CD14-positive monocyte (primary cell): Measurements from ENCODE around the gene MICU1. TPM values are rescaled to one million over a fixed set of nuclear protein-coding genes. Genes with fewer than 3 reads are reported as not detected.

Experiments used
- DNase-seq, 3 donors: peaks; one replicate each; pipeline ENCODE4 v3.0.0-alpha.2; 2011 to 2022
- H2AFZ ChIP-seq: 2 replicates; pipeline ENCODE4 v1.6.0; 2012; ENCODE audit warnings: mild to moderate bottlenecking, low read depth, low read length, inconsistent platforms; ENCODE audit not compliant: insufficient read depth, poor library complexity, severe bottlenecking
- H3K27ac ChIP-seq, 2 donors: 1 replicate in 1 of 2; 2 replicates in 1 of 2; pipeline ENCODE4 v1.5.1; 2012 to 2013; ENCODE audit warnings: low read length in 2 of 2, control low read depth in 1 of 2, inconsistent platforms in 1 of 2, low read depth in 1 of 2, mild to moderate bottlenecking in 1 of 2
- H3K27me3 ChIP-seq, 2 donors: one replicate each; pipeline versions ENCODE4 v1.6.0 to v1.6.1; 2011 to 2013; ENCODE audit warnings: low read length in 2 of 2; ENCODE audit not compliant: control insufficient read depth in 2 of 2, insufficient read depth in 2 of 2
- H3K36me3 ChIP-seq, 2 donors: replicated peaks in 1 of 2; 1 replicate in 1 of 2; 2 replicates in 1 of 2; pipeline versions ENCODE4 v1.5.1 to v1.6.1; 2012 to 2013; ENCODE audit warnings: low read length in 2 of 2, control low read depth in 1 of 2, inconsistent platforms in 1 of 2, mild to moderate bottlenecking in 1 of 2; ENCODE audit not compliant: insufficient read depth in 2 of 2, control insufficient read depth in 1 of 2
- H3K4me1 ChIP-seq, 2 donors: 1 replicate in 1 of 2; 2 replicates in 1 of 2; pipeline versions ENCODE4 v1.5.1 to v1.6.1; 2012 to 2013; ENCODE audit warnings: low read length in 2 of 2, control low read depth in 1 of 2, inconsistent platforms in 1 of 2, mild to moderate bottlenecking in 1 of 2, moderate library complexity in 1 of 2; ENCODE audit not compliant: insufficient read depth in 2 of 2, control insufficient read depth in 1 of 2
- H3K4me2 ChIP-seq: replicated peaks from 2 replicates; pipeline ENCODE3; 2012; ENCODE audit warnings: low read length, moderate library complexity, mild to moderate bottlenecking; ENCODE audit not compliant: poor library complexity, severe bottlenecking; ENCODE audit errors: extremely low read depth
- H3K4me3 ChIP-seq, 3 experiments: fragments of 200-600 bp in 1 of 3; sonication (generic) in 1 of 3; replicated peaks in 1 of 3; 1 replicate in 2 of 3; 2 replicates in 1 of 3; pipeline ENCODE4 v1.5.1; 2011 to 2013; ENCODE audit warnings: low read length in 3 of 3, mild to moderate bottlenecking in 3 of 3, control low read depth in 2 of 3, low read depth in 2 of 3, inconsistent platforms in 1 of 3, moderate library complexity in 1 of 3
- H3K79me2 ChIP-seq: 2 replicates; pipeline ENCODE4 v1.6.0; 2012; ENCODE audit warnings: mild to moderate bottlenecking, control low read depth, inconsistent platforms, low read length, moderate library complexity; ENCODE audit not compliant: insufficient read depth
- H3K9ac ChIP-seq: 2 replicates; pipeline ENCODE4 v1.6.0; 2017; ENCODE audit warnings: low read length, mild to moderate bottlenecking; ENCODE audit not compliant: insufficient read depth, poor library complexity, severe bottlenecking
- H3K9me3 ChIP-seq, 2 donors: replicated peaks in 1 of 2; 1 replicate in 1 of 2; 2 replicates in 1 of 2; pipeline versions ENCODE4 v1.5.1 to v1.6.1; 2012 to 2013; ENCODE audit warnings: low read length in 2 of 2, control low read depth in 1 of 2; ENCODE audit not compliant: control insufficient read depth in 1 of 2, insufficient read depth in 1 of 2
- H4K20me1 ChIP-seq: 2 replicates; pipeline ENCODE4 v1.6.0; 2012; ENCODE audit warnings: mild to moderate bottlenecking, low read length, control low read depth, moderate library complexity; ENCODE audit not compliant: insufficient read depth
- H3K27ac Mint-ChIP-seq, 7 donors: one replicate each; pipeline ENCODE4 v1.8.0; 2020; ENCODE audit warnings: mild to moderate bottlenecking in 7 of 7, mixed read lengths in 7 of 7, moderate library complexity in 6 of 7, inconsistent platforms in 2 of 7
- H3K27me3 Mint-ChIP-seq, 3 donors: one replicate each; pipeline ENCODE4 v1.8.0; 2021 to 2022; ENCODE audit warnings: low read depth in 3 of 3, mild to moderate bottlenecking in 3 of 3, mixed read lengths in 3 of 3, moderate library complexity in 3 of 3, inconsistent platforms in 1 of 3
- H3K36me3 Mint-ChIP-seq, 2 donors: one replicate each; pipeline ENCODE4 v1.8.0; 2020; ENCODE audit warnings: mixed read lengths in 2 of 2, inconsistent platforms in 1 of 2, mild to moderate bottlenecking in 1 of 2
- H3K4me1 Mint-ChIP-seq: one replicate; pipeline ENCODE4 v1.8.0; 2020; ENCODE audit warnings: mild to moderate bottlenecking, mixed read lengths
- H3K4me3 Mint-ChIP-seq, 2 donors: one replicate each; pipeline ENCODE4 v1.8.0; 2020; ENCODE audit warnings: mild to moderate bottlenecking in 2 of 2, mixed read lengths in 2 of 2, moderate library complexity in 1 of 2
- H3K9me3 Mint-ChIP-seq, 7 donors: one replicate each; pipeline ENCODE4 v1.8.0; 2020 to 2022; ENCODE audit warnings: mixed read lengths in 7 of 7, mild to moderate bottlenecking in 6 of 7, moderate library complexity in 6 of 7, inconsistent platforms in 2 of 7
- WGBS: methylation state at CpG from one replicate; pipeline ENCODE4 v1.1.5; 2013; ENCODE audit warnings: missing lambda C conversion rate; ENCODE audit not compliant: insufficient coverage; 5-methylcytosine and 5-hydroxymethylcytosine counted together
- intact Hi-C, 2 donors: fragments of 100-400 bp; cut with micrococcal nuclease; formaldehyde crosslinking; loops; one replicate each; pipeline versions ENCODE4 v1.15.0 to v1.15.1; 2023
- polyA plus RNA-seq, 3 donors: library from polyadenylated mRNA; depleted of rRNA in 1 of 3; unstranded in 2 of 3; stranded (reverse) in 1 of 3; fragments of 300-500 nt in 2 of 3; fragments of >200 nt in 1 of 3; fragmentation: Illumina TruSeq in 2 of 3; gene quantifications; 1 replicate in 2 of 3; 2 replicates in 1 of 3; pipeline ENCODE4 v1.2.3, GENCODE V29; 2012 to 2021
- TF ChIP-seq, protein P1 (sequence below): fragments of 200-600 bp; IDR thresholded peaks from one replicate; pipeline ENCODE4 v1.8.0; 2022; ENCODE audit warnings: antibody characterized with exemption, mild to moderate bottlenecking

Gene MICU1
- polyA plus RNA-seq, 3 donors = 51.1 to 76.4 (median 51.7) TPM

- Histone ChIP-seq H3K79me2 (no peaks in the 10 kb centered on the region), H2AFZ (no peak overlapping the region), H3K36me3 (peaks cover 0 to 40% of the 10 kb centered on the region in 2 donors), H3K9me3 (no peaks in the 10 kb centered on the region), H3K4me1 (peaks cover 7 to 27% of the 10 kb centered on the region in 2 donors), H3K4me3 (no peak overlapping the region), H3K27ac (no peak overlapping the region), H3K4me2 (no peak overlapping the region), H3K27me3 (no peaks in the 10 kb centered on the region), H4K20me1 (no peaks in the 10 kb centered on the region), H3K9ac (no peak overlapping the region)
- H3K4me3 Mint-ChIP-seq = no peak overlapping the region
- no peak for DNase-seq
- no CpG with 5 or more reads among the region's 3 CpGs for WGBS
- intact Hi-C loops = no loop called here
- no peak overlapping the region for H3K27ac Mint-ChIP-seq
- peaks cover 24% of the 10 kb centered on the region for H3K4me1 Mint-ChIP-seq
- peaks cover 35 to 59% of the 10 kb centered on the region in 2 donors for H3K36me3 Mint-ChIP-seq
- TF ChIP-seq, protein P1, sequence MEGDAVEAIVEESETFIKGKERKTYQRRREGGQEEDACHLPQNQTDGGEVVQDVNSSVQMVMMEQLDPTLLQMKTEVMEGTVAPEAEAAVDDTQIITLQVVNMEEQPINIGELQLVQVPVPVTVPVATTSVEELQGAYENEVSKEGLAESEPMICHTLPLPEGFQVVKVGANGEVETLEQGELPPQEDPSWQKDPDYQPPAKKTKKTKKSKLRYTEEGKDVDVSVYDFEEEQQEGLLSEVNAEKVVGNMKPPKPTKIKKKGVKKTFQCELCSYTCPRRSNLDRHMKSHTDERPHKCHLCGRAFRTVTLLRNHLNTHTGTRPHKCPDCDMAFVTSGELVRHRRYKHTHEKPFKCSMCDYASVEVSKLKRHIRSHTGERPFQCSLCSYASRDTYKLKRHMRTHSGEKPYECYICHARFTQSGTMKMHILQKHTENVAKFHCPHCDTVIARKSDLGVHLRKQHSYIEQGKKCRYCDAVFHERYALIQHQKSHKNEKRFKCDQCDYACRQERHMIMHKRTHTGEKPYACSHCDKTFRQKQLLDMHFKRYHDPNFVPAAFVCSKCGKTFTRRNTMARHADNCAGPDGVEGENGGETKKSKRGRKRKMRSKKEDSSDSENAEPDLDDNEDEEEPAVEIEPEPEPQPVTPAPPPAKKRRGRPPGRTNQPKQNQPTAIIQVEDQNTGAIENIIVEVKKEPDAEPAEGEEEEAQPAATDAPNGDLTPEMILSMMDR = no peak
- no peaks in the 10 kb centered on the region for H3K27me3 Mint-ChIP-seq
- peaks cover 0 to 3% (median 0%) of the 10 kb centered on the region in 7 donors for H3K9me3 Mint-ChIP-seq
These were observed 163.6 kb downstream of the MICU1 start for GRCh38 chr10:72462261-72462660.

DNA sequence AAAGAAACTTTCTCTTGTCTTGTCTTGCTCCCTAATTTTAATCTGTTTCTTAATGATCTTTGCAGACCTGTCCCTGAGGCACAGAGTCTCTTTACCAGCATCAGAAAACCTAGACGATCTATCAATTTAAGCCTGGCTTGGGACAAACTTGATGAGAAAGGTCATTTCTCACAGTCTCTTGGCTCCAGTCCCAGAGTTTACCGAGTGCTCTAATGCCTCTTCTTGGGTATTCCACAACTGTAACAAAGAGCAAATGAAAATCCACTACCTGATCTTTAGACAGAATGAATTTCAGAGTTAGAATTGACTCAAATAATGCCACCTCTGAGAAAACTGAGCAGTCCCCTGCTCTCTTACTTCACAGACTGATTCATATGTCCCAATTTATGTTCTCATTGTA, 164.8 kb downstream of the MICU1 start:
- TF ChIP-seq, protein P1 = no peak
- no peak for DNase-seq
- Mint-ChIP-seq H3K27ac (peak overlapping the region in 1 of 7 donors; percentile 14), H3K4me3 (no peak overlapping the region), H3K36me3 (peaks cover 28 to 55% of the 10 kb centered on the region in 2 donors), H3K27me3 (no peaks in the 10 kb centered on the region), H3K9me3 (peaks cover 0 to 6% (median 0%) of the 10 kb centered on the region in 7 donors), H3K4me1 (peaks cover 28% of the 10 kb centered on the region)
- no peak overlapping the region for H3K9ac ChIP-seq
- H3K27me3 ChIP-seq = no peaks in the 10 kb centered on the region
- no peak overlapping the region for H3K4me2 ChIP-seq
- no peak overlapping the region for H3K4me3 ChIP-seq
- H2AFZ ChIP-seq = no peak overlapping the region
- H3K79me2 ChIP-seq = no peaks in the 10 kb centered on the region
- H3K9me3 ChIP-seq = no peaks in the 10 kb centered on the region
- H4K20me1 ChIP-seq = no peaks in the 10 kb centered on the region
- peak overlapping the region in 1 of 2 donors; percentile 36 for H3K27ac ChIP-seq
- intact Hi-C loops = no loop called here
- H3K36me3 ChIP-seq = peaks cover 0 to 38% of the 10 kb centered on the region in 2 donors
- 78% methylated on average over 2 of the region's 2 CpGs for WGBS
- peaks cover 18 to 35% of the 10 kb centered on the region in 2 donors for H3K4me1 ChIP-seq
